OCI-LY3 (cell line): ENCODE data around the gene SPC24.

Source experiments
- H2AFZ ChIP-seq: fragments of 200-600, 300-600 bp; shearing (Covaris generic); 2 replicates; pipeline ENCODE4 v1.6.0; 2014; ENCODE audit warnings: antibody characterized with exemption, low read depth, low read length
- H3K27ac ChIP-seq: fragments of 200-600, 300-600 bp; sonication (generic); 2 replicates; pipeline ENCODE4 v1.5.1; 2014; ENCODE audit warnings: mild to moderate bottlenecking, low read length, moderate library complexity, mixed read lengths
- H3K27me3 ChIP-seq: fragments of 200-600, 300-600 bp; sonication (generic); 2 replicates; pipeline ENCODE4 v1.6.1; 2014; ENCODE audit warnings: low read depth, low read length, mixed read lengths
- H3K36me3 ChIP-seq: fragments of 200-600, 300-600 bp; sonication (generic); replicated peaks from 2 replicates; pipeline ENCODE3; 2014; ENCODE audit warnings: low read depth, low read length, mixed read lengths
- H3K4me1 ChIP-seq: fragments of 300-600, 200-600 bp; sonication (generic); 2 replicates; pipeline ENCODE4 v1.6.1; 2014; ENCODE audit warnings: low read length, mixed read lengths
- H3K4me2 ChIP-seq: fragments of 200-600, 300-600 bp; sonication (generic); 2 replicates; pipeline ENCODE4 v1.6.1; 2014; ENCODE audit warnings: low read length, mixed read lengths
- H3K4me3 ChIP-seq: fragments of 300-600, 200-600 bp; sonication (generic); 2 replicates; pipeline ENCODE4 v1.5.1; 2014; ENCODE audit warnings: antibody characterized with exemption, mild to moderate bottlenecking, low read length, moderate library complexity
- H3K79me2 ChIP-seq: fragments of 300-600, 200-600 bp; shearing (Covaris generic); 2 replicates; pipeline ENCODE4 v1.6.1; 2014; ENCODE audit warnings: mild to moderate bottlenecking, low read length, mixed read lengths
- H3K9ac ChIP-seq: fragments of 300-600, 200-600 bp; shearing (Covaris generic); 2 replicates; pipeline ENCODE4 v1.6.0; 2014; ENCODE audit warnings: mild to moderate bottlenecking, low read length, moderate library complexity
- H3K9me3 ChIP-seq: fragments of 200-600, 300-600 bp; shearing (Covaris generic); 2 replicates; pipeline ENCODE4 v1.6.1; 2014; ENCODE audit warnings: low read length, mixed read lengths; ENCODE audit not compliant: insufficient read depth
- H4K20me1 ChIP-seq: fragments of 200-600, 300-600 bp; sonication (generic); 2 replicates; pipeline ENCODE4 v1.6.1; 2016; ENCODE audit warnings: low read length, mixed read lengths; ENCODE audit not compliant: insufficient read depth
- CTCF ChIP-seq: fragments of 200-600, 300-600 bp; sonication (generic); IDR thresholded peaks from 2 replicates; pipeline ENCODE4 v1.5.1; 2014; ENCODE audit warnings: antibody characterized with exemption, low read length, low read depth
- EZH2phosphoT487 ChIP-seq: fragments of 200-600 bp; shearing (Covaris generic); IDR thresholded peaks from 2 replicates; pipeline ENCODE4 v1.6.1; 2018; ENCODE audit warnings: antibody characterized with exemption, mixed run types, low read depth

SPC24 gene

GRCh38 chr19:11155373-11156120, at the start of gene SPC24:
SPC24 (minus strand) TSS chr19:11155782; CDS start chr19:11155776, 6 bp downstream.
- TF ChIP-seq CTCF (no peak), EZH2phosphoT487 (no peak)
- Histone ChIP-seq H3K4me2 (peak within 1 kb of the TSS; percentile 91), H3K4me1 (peaks cover 14% of the 10 kb centered on the region), H3K9ac (peak within 1 kb of the TSS; percentile 94), H3K79me2 (peaks cover 46% of the 10 kb centered on the region), H3K27ac (peak within 1 kb of the TSS; percentile 58), H3K27me3 (peaks cover 5% of the 10 kb centered on the region; the same call in 1 of the 2 replicates), H3K9me3 (no peaks in the 10 kb centered on the region), H2AFZ (peak within 1 kb of the TSS; percentile 91), H3K36me3 (peaks cover 19% of the 10 kb centered on the region), H4K20me1 (no peaks in the 10 kb centered on the region), H3K4me3 (peak within 1 kb of the TSS; percentile 98)

- Histone ChIP-seq H3K9me3 (no peaks in the 10 kb centered on the region), H2AFZ (no peak overlapping the region), H3K9ac (no peak overlapping the region; the same call in 1 of the 2 replicates), H3K36me3 (peaks cover 5% of the 10 kb centered on the region), H3K79me2 (no peaks in the 10 kb centered on the region), H3K4me1 (peaks cover 53% of the 10 kb centered on the region), H3K27me3 (no peaks in the 10 kb centered on the region), H3K4me3 (no peak overlapping the region), H3K4me2 (peak overlapping the region; percentile 41; the same call in 1 of the 2 replicates), H3K27ac (no peak overlapping the region), H4K20me1 (no peaks in the 10 kb centered on the region)
- TF ChIP-seq EZH2phosphoT487 (no peak), CTCF (no peak)
Observed at GRCh38 chr19:11204943-11205349, 49.4 kb upstream of the SPC24 start.

GRCh38 chr19:11204076-11204602, 48.6 kb upstream of the SPC24 start:
- H3K9ac ChIP-seq: no peak overlapping the region
- peaks cover 53% of the 10 kb centered on the region for H3K4me1 ChIP-seq

More at GRCh38 chr19:11204076-11204602, 48.6 kb upstream of the SPC24 start:
- Histone ChIP-seq H3K27ac (no peak overlapping the region), H3K27me3 (no peaks in the 10 kb centered on the region), H3K79me2 (no peaks in the 10 kb centered on the region), H2AFZ (no peak overlapping the region), H3K4me2 (no peak overlapping the region), H4K20me1 (no peaks in the 10 kb centered on the region), H3K4me3 (no peak overlapping the region), H3K9me3 (no peaks in the 10 kb centered on the region), H3K36me3 (peaks cover 5% of the 10 kb centered on the region)
- TF ChIP-seq EZH2phosphoT487: no peak
- TF ChIP-seq CTCF: no peak
